ENCODE results near the gene TTC28.

TTC28 gene

GRCh38 chr22:28051787-28052356 is 627.8 kb downstream of the TTC28 start:
- no peak overlapping the region for H3K4me2 ChIP-seq (ENCODE audit: low read depth, low read length, poor library complexity, severe bottlenecking)
- no peak overlapping the region for H3K27ac ChIP-seq (ENCODE audit: low read depth, low read length)
- no peaks in the 10 kb centered on the region for H3K9me2 ChIP-seq (replicated peaks; ENCODE audit: insufficient read depth, low read length)
- H3K4me3 ChIP-seq (ENCODE audit: insufficient read depth, low read length, poor library complexity, severe bottlenecking) = no peak overlapping the region
- no peaks in the 10 kb centered on the region for H4K20me1 ChIP-seq (ENCODE audit: low read depth, low read length)
- H3K36me3 ChIP-seq (ENCODE audit: low read length) = no peaks in the 10 kb centered on the region
- no peak overlapping the region for H2AFZ ChIP-seq (ENCODE audit: low read depth, low read length, severe bottlenecking)
- H3K27me3 ChIP-seq (ENCODE audit: low read length) = no peaks in the 10 kb centered on the region
- no peaks in the 10 kb centered on the region for H3K79me2 ChIP-seq (ENCODE audit: insufficient read depth, low read length)
- TF ChIP-seq EZH2phosphoT487 (conservative IDR thresholded peaks at IDR 0.05; ENCODE audit: low read length) = no peak
- TF ChIP-seq, protein P1, sequence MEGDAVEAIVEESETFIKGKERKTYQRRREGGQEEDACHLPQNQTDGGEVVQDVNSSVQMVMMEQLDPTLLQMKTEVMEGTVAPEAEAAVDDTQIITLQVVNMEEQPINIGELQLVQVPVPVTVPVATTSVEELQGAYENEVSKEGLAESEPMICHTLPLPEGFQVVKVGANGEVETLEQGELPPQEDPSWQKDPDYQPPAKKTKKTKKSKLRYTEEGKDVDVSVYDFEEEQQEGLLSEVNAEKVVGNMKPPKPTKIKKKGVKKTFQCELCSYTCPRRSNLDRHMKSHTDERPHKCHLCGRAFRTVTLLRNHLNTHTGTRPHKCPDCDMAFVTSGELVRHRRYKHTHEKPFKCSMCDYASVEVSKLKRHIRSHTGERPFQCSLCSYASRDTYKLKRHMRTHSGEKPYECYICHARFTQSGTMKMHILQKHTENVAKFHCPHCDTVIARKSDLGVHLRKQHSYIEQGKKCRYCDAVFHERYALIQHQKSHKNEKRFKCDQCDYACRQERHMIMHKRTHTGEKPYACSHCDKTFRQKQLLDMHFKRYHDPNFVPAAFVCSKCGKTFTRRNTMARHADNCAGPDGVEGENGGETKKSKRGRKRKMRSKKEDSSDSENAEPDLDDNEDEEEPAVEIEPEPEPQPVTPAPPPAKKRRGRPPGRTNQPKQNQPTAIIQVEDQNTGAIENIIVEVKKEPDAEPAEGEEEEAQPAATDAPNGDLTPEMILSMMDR (IDR thresholded peaks at IDR 0.05; ENCODE audit: insufficient read depth, low read length, poor library complexity, severe bottlenecking) = peak; percentile 64
- no peak overlapping the region for H3K9ac ChIP-seq (ENCODE audit: low read length)
- no peaks in the 10 kb centered on the region for H3F3A ChIP-seq (ENCODE audit: insufficient read depth)
- H3K9me3 ChIP-seq (ENCODE audit: insufficient read depth, low read length) = no peaks in the 10 kb centered on the region

- H3K9me2 ChIP-seq (replicated peaks; ENCODE audit: insufficient read depth, low read length) = no peaks in the 10 kb centered on the region
- no peak overlapping the region for H3K4me2 ChIP-seq (ENCODE audit: low read depth, low read length, poor library complexity, severe bottlenecking)
- no peak overlapping the region for H3K27ac ChIP-seq (ENCODE audit: low read depth, low read length)
- no peak overlapping the region for H2AFZ ChIP-seq (ENCODE audit: low read depth, low read length, severe bottlenecking)
- H4K20me1 ChIP-seq (ENCODE audit: low read depth, low read length) = no peaks in the 10 kb centered on the region
- no peaks in the 10 kb centered on the region for H3K9me3 ChIP-seq (ENCODE audit: insufficient read depth, low read length)
- no peaks in the 10 kb centered on the region for H3K27me3 ChIP-seq (ENCODE audit: low read length)
- H3K9ac ChIP-seq (ENCODE audit: low read length) = no peak overlapping the region
- no peak overlapping the region for H3K4me3 ChIP-seq (ENCODE audit: insufficient read depth, low read length, poor library complexity, severe bottlenecking)
- H3K79me2 ChIP-seq (ENCODE audit: insufficient read depth, low read length) = no peaks in the 10 kb centered on the region
- no peak for TF ChIP-seq EZH2phosphoT487 (conservative IDR thresholded peaks at IDR 0.05; ENCODE audit: low read length)
- TF ChIP-seq, protein P1 (IDR thresholded peaks at IDR 0.05; ENCODE audit: insufficient read depth, low read length, poor library complexity, severe bottlenecking) = no peak
- no peaks in the 10 kb centered on the region for H3F3A ChIP-seq (ENCODE audit: insufficient read depth)
- H3K36me3 ChIP-seq (ENCODE audit: low read length) = no peaks in the 10 kb centered on the region
Observed at GRCh38 chr22:28051091-28051786, 628.4 kb downstream of the TTC28 start.

GRCh38 chr22:28048529-28048928 is 631.1 kb downstream of the TTC28 start:
- Histone ChIP-seq H4K20me1 (ENCODE audit: low read depth, low read length) (no peaks in the 10 kb centered on the region), H3F3A (ENCODE audit: insufficient read depth) (no peaks in the 10 kb centered on the region), H3K27me3 (ENCODE audit: low read length) (no peaks in the 10 kb centered on the region), H3K9ac (ENCODE audit: low read length) (no peak overlapping the region), H3K36me3 (ENCODE audit: low read length) (no peaks in the 10 kb centered on the region), H3K9me3 (ENCODE audit: insufficient read depth, low read length) (no peaks in the 10 kb centered on the region), H3K27ac (ENCODE audit: low read depth, low read length) (no peak overlapping the region), H3K79me2 (ENCODE audit: insufficient read depth, low read length) (no peaks in the 10 kb centered on the region), H3K9me2 (replicated peaks; ENCODE audit: insufficient read depth, low read length) (no peaks in the 10 kb centered on the region), H3K4me2 (ENCODE audit: low read depth, low read length, poor library complexity, severe bottlenecking) (no peak overlapping the region), H2AFZ (ENCODE audit: low read depth, low read length, severe bottlenecking) (no peak overlapping the region), H3K4me3 (ENCODE audit: insufficient read depth, low read length, poor library complexity, severe bottlenecking) (no peak overlapping the region)
- TF ChIP-seq EZH2phosphoT487 (conservative IDR thresholded peaks at IDR 0.05; ENCODE audit: low read length) = no peak
- TF ChIP-seq, protein P1 (IDR thresholded peaks at IDR 0.05; ENCODE audit: insufficient read depth, low read length, poor library complexity, severe bottlenecking) = no peak

Data from SU-DHL-6 (cell line).